Spleen (tissue), 11 donors: Measurements from ENCODE around the gene MEIS3. TPM values are rescaled to one million over a fixed set of nuclear protein-coding genes. Genes with fewer than 3 reads are reported as not detected.
"Not testable (repeated sequence)": the region's sequence is repeated elsewhere in the genome, so short reads cannot be mapped to it uniquely, and the experiment has no call there.

Experiments
- DNase-seq: peaks from one replicate; pipeline ENCODE4 v3.0.0-alpha.2; 2020
- H3K27ac ChIP-seq, 8 donors: fragments of 200-600 bp; sonication (generic) in 7 of 8; 1 replicate in 4 of 8; 2 replicates in 4 of 8; pipeline versions ENCODE4 v1.5.0 to v1.8.0; 2016 to 2021; ENCODE audit warnings: inconsistent platforms in 4 of 8, mild to moderate bottlenecking in 4 of 8, moderate library complexity in 1 of 8
- H3K27me3 ChIP-seq, 7 donors: fragments of 200-600 bp; sonication (generic) in 6 of 7; replicated peaks in 1 of 7; 1 replicate in 4 of 7; 2 replicates in 3 of 7; pipeline versions ENCODE4 v1.5.0 to v1.8.0; 2016 to 2021; ENCODE audit warnings: inconsistent platforms in 3 of 7, mild to moderate bottlenecking in 1 of 7
- H3K36me3 ChIP-seq, 6 donors: fragments of 200-600 bp; sonication (generic) in 5 of 6; 1 replicate in 4 of 6; 2 replicates in 2 of 6; pipeline versions ENCODE4 v1.5.0 to v1.8.0; 2016 to 2021; ENCODE audit warnings: inconsistent platforms in 2 of 6
- H3K4me1 ChIP-seq, 6 donors: fragments of 200-600 bp; sonication (generic) in 5 of 6; 1 replicate in 3 of 6; 2 replicates in 3 of 6; pipeline versions ENCODE4 v1.5.0 to v1.8.0; 2016 to 2021; ENCODE audit warnings: inconsistent platforms in 3 of 6
- H3K4me3 ChIP-seq, 8 donors: fragments of 200-600 bp; sonication (generic) in 7 of 8; 1 replicate in 4 of 8; 2 replicates in 4 of 8; pipeline versions ENCODE4 v1.5.0 to v1.8.0; 2016 to 2021; ENCODE audit warnings: inconsistent platforms in 4 of 8, mild to moderate bottlenecking in 4 of 8, moderate library complexity in 2 of 8
- H3K9me3 ChIP-seq, 8 donors: fragments of 200-600 bp; sonication (generic) in 7 of 8; 1 replicate in 4 of 8; 2 replicates in 4 of 8; pipeline versions ENCODE4 v1.5.0 to v1.8.0; 2016 to 2021; ENCODE audit warnings: inconsistent platforms in 4 of 8
- CTCF ChIP-seq, 11 experiments: fragments of 200-600 bp in 7 of 11; fragments of 450-650 bp in 4 of 11; sonication (generic) in 4 of 11; IDR thresholded peaks in 8 of 11; conservative IDR thresholded peaks in 3 of 11; 1 replicate in 7 of 11; 2 replicates in 4 of 11; pipeline versions ENCODE4 v1.4.0 to v1.8.0; 2016 to 2021; ENCODE audit warnings: antibody characterized with exemption in 11 of 11, inconsistent platforms in 4 of 11, mild to moderate bottlenecking in 1 of 11
- POLR2A ChIP-seq, 3 donors: fragments of 450-650 bp; IDR thresholded peaks; one replicate each; pipeline ENCODE4 v1.5.1; 2017; ENCODE audit warnings: antibody characterized with exemption in 3 of 3, mild to moderate bottlenecking in 1 of 3
- POLR2AphosphoS5 ChIP-seq, 3 donors: sonication (generic); formaldehyde crosslinking; IDR thresholded peaks; one replicate each; pipeline ENCODE4 v1.5.1; 2017; ENCODE audit warnings: antibody characterized with exemption in 3 of 3
- WGBS, 5 donors: extraction: QIAGEN DNeasy Blood & Tissue Kit in 3 of 5; methylation state at CpG; one replicate each; pipeline versions ENCODE4 v1.1.5 to v1.1.7; 2013 to 2018; 5-methylcytosine and 5-hydroxymethylcytosine counted together
- intact Hi-C: fragments of 100-400 bp; cut with DNase I; formaldehyde crosslinking; loops from one replicate; pipeline ENCODE4 v1.15.0; 2023; ENCODE audit warnings: low total_unique reads
- polyA plus RNA-seq, 3 donors: library from polyadenylated mRNA; stranded (reverse); fragments of 200-250 nt; gene quantifications; one replicate each; pipeline ENCODE4 v1.2.1, GENCODE V29; 2013
- total RNA-seq, 7 donors: library from RNA; depleted of rRNA in 3 of 7; stranded (reverse); fragments of >200 nt in 3 of 7; fragmentation: NEBNext Ultra II Directional in 4 of 7; extraction: Animal tissue kit (Norgen Biotek cat#: 25700) in 4 of 7; gene quantifications; one replicate each; pipeline versions ENCODE4 v1.1.0 to v1.2.1, GENCODE V29; 2016 to 2021
- donor health status: healthy with polysubstance abuse.
- donor health status: DM: no; HTN: no; CAD: no; lungs with moderate emphysema.
- donor health status: DM: no; HTN: no; CAD: no.
- donor health status: Bipolar disorder and iron deficiency.
- donor health status: healthy.
- donor health status: DM: no; HTN: no; CAD: no.
- donor health status: DM: yes; HTN: yes; CAD: no.

Gene MEIS3
- total and polyA plus RNA-seq, 10 donors = 4.3 to 10.4 (median 7.1) TPM

GRCh38 chr19:47371261-47371660 lies 48.1 kb downstream of the MEIS3 start:
- H3K4me3 ChIP-seq = peak overlapping the region in 1 of 8 donors; percentile 54
- peak; percentile 74 for DNase-seq
- no peaks in the 10 kb centered on the region for H3K27me3 ChIP-seq
- H3K4me1 ChIP-seq = peaks cover 0 to 32% (median 10%) of the 10 kb centered on the region in 6 donors
- H3K36me3 ChIP-seq = peaks cover 0 to 100% (median 88%) of the 10 kb centered on the region in 6 donors
- no peak for TF ChIP-seq POLR2A (IDR thresholded peaks at IDR 0.05)
- no peak for TF ChIP-seq CTCF (IDR thresholded peaks at IDR 0.05 in 8 of 11, conservative IDR thresholded peaks at IDR 0.05 in 3 of 11)
- TF ChIP-seq POLR2AphosphoS5 (IDR thresholded peaks at IDR 0.05) = no peak
- peak overlapping the region in 6 of 8 donors; percentile 72 to 92 (median 84) for H3K27ac ChIP-seq
- intact Hi-C loops = no loop called here
- no peaks in the 10 kb centered on the region for H3K9me3 ChIP-seq
- 81 to 92% (median 85%) methylated on average over 9 of the region's 9 CpGs for WGBS, 5 donors

- Histone ChIP-seq H3K9me3 (no peaks in the 10 kb centered on the region), H3K36me3 (peaks cover 0 to 100% (median 86%) of the 10 kb centered on the region in 6 donors), H3K27ac (peak overlapping the region in 7 of 8 donors; percentile 60 to 92 (median 81)), H3K27me3 (no peaks in the 10 kb centered on the region), H3K4me3 (peak overlapping the region in 1 of 8 donors; percentile 54), H3K4me1 (peaks cover 0 to 41% (median 10%) of the 10 kb centered on the region in 6 donors)
- peak; percentile 89 for DNase-seq
- intact Hi-C loops = no loop called here
- WGBS, 5 donors = 39 to 71% (median 55%) methylated on average over 6 to 10 of the region's 10 CpGs
- TF ChIP-seq POLR2AphosphoS5 (IDR thresholded peaks at IDR 0.05) (peak; percentile 48 to 68 (median 63)), POLR2A (IDR thresholded peaks at IDR 0.05) (no peak), CTCF (IDR thresholded peaks at IDR 0.05 in 8 of 11, conservative IDR thresholded peaks at IDR 0.05 in 3 of 11) (peak in 2 of 11 experiments; percentile 9 to 17)
These were observed 49.2 kb downstream of the MEIS3 start for GRCh38 chr19:47370045-47370611.

DNA sequence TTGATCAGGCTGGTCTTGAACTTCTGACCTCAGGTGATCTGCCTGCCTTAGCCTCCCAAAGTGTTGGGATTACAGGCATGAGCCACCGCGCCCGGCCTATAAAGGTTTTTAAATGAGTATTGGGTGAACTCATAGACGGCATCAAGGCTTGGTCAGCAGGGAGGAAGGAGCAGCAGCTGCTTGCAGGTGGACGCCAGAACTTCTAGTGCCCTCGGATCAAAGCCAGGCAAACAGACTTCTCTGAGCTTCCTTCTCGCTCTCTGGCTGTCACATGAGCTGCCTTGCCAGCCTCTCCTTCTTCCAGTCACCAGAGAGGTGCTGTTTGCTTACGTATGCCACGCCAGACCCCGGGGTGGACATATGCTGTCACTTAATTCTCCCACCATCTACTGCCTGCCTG lies 53.9 kb downstream of the MEIS3 start:
- peaks cover 6 to 100% (median 90%) of the 10 kb centered on the region in 6 donors for H3K36me3 ChIP-seq
- intact Hi-C loops, H3K4me3 ChIP-seq, DNase-seq, H3K9me3 ChIP-seq, H3K27me3 ChIP-seq: not testable (repeated sequence)
- H3K27ac ChIP-seq = peak overlapping the region in 3 of 8 donors; percentile 36 to 91 (median 78)
- H3K4me1 ChIP-seq = peaks cover 0 to 54% (median 15%) of the 10 kb centered on the region in 6 donors
- 92 to 98% (median 94%) methylated on average over 6 to 10 of the region's 10 CpGs for WGBS, 5 donors

DNA sequence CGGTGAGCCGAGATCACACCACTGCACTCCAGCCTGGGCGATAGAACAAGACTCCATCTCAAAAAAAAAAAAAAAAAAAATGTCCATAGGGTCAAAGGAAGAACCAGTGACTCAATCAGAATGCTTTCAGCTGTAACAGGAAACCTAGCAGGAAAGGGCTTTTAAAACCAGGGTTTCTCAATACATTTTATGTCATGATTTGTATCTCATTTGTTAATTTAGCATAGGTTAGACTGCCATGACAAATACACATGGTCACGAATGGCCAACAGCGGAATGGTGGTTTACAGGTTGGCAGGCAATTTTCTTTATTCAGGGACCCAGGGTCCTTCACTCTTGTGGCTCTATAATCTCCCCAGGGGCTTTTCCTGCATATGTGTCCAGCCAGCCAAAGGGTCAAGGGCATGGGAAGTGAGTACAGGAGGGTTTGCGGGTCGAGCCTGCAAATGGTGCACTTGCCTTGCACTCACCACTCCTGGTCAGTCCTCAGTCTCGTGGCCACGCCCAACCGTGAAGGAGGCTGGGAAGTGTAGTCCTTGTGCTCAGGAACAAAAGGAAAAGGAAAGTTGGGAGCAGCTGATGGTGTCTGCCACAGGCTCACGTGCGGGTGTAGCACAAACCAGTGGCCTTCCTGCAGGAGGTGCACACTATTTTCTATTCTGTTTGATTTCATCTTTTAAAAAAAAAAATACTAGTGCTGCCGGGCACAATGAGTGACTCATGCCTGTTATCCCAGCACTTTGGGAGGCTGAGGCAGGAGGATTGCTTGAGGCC lies 55.4 kb downstream of the MEIS3 start:
- H3K4me3 ChIP-seq = peak overlapping the region in 1 of 8 donors; percentile 44
- H3K9me3 ChIP-seq = no peaks in the 10 kb centered on the region
- peaks cover 0 to 43% (median 12%) of the 10 kb centered on the region in 6 donors for H3K4me1 ChIP-seq
- peak; percentile 87 for DNase-seq
- peaks cover 6 to 100% (median 91%) of the 10 kb centered on the region in 6 donors for H3K36me3 ChIP-seq
- H3K27ac ChIP-seq = peak overlapping the region in 7 of 8 donors; percentile 76 to 91 (median 88)
- no peak for TF ChIP-seq CTCF (IDR thresholded peaks at IDR 0.05 in 8 of 11, conservative IDR thresholded peaks at IDR 0.05 in 3 of 11)
- peak in 2 of 3 donors; percentile 60 to 72 for TF ChIP-seq POLR2AphosphoS5 (IDR thresholded peaks at IDR 0.05)
- TF ChIP-seq POLR2A (IDR thresholded peaks at IDR 0.05) = no peak
- whole genome bisulfite sequencing, 5 donors = 63 to 80% (median 64%) methylated on average over 13 of the region's 13 CpGs
- H3K27me3 ChIP-seq = no peaks in the 10 kb centered on the region
- intact Hi-C loops = no loop called here
